Testis (tissue), 3 donors: Measurements from ENCODE around the gene HDAC9. TPM values are rescaled to one million over a fixed set of nuclear protein-coding genes. Genes with fewer than 3 reads are reported as not detected.

Experiments used
- DNase-seq: peaks from one replicate; pipeline ENCODE4 v3.0.0-alpha.2; 2019
- H3K27ac ChIP-seq, 2 donors: fragments of 200-600 bp; sonication (generic); one replicate each; pipeline ENCODE4 v1.5.1; 2019
- H3K27me3 ChIP-seq: fragments of 200-600 bp; sonication (generic); one replicate; pipeline ENCODE4 v1.5.1; 2019
- H3K36me3 ChIP-seq: fragments of 200-600 bp; sonication (generic); one replicate; pipeline ENCODE4 v1.5.1; 2017; ENCODE audit warnings: low read depth; ENCODE audit errors: missing control alignments
- H3K4me1 ChIP-seq: fragments of 200-600 bp; sonication (generic); one replicate; pipeline ENCODE4 v1.5.1; 2019
- H3K4me3 ChIP-seq, 2 donors: fragments of 200-600 bp; sonication (generic); one replicate each; pipeline ENCODE4 v1.5.1; 2017 to 2019
- H3K9me3 ChIP-seq: fragments of 200-600 bp; sonication (generic); one replicate; pipeline ENCODE4 v1.5.1; 2017
- POLR2A ChIP-seq: fragments of 450-650 bp; IDR thresholded peaks from one replicate; pipeline ENCODE4 v1.6.1; 2017; ENCODE audit warnings: antibody characterized with exemption, mild to moderate bottlenecking, moderate library complexity
- WGBS, 2 donors: methylation state at CpG; one replicate each; pipeline ENCODE4 v1.1.5; 2018; 5-methylcytosine and 5-hydroxymethylcytosine counted together
- intact Hi-C: fragments of 100-400 bp; cut with DNase I; formaldehyde crosslinking; loops from one replicate; pipeline ENCODE4 v1.15.1; 2023; ENCODE audit warnings: low total_unique reads
- polyA plus RNA-seq: library from polyadenylated mRNA; stranded (reverse); fragments of 350-450 nt; fragmentation: Illumina TruSeq; extraction: RNeasy Lipid Tissue Mini Kit (QIAGEN cat#74804); gene quantifications from one replicate; pipeline ENCODE4 v1.2.3, GENCODE V29; 2014; ENCODE audit warnings: low read depth, low replicate concordance; ENCODE audit not compliant: insufficient read depth
- total RNA-seq, 2 donors: library from RNA; depleted of rRNA; stranded (reverse); fragments of >200 nt; gene quantifications; one replicate each; pipeline ENCODE4 v1.2.3, GENCODE V29; 2016
- TF ChIP-seq, protein P1 (sequence below), 3 experiments: fragments of 450-650 bp in 2 of 3; fragments of 200-600 bp in 1 of 3; sonication (generic) in 1 of 3; IDR thresholded peaks; one replicate each; pipeline ENCODE4 v1.5.1; 2016 to 2019; ENCODE audit warnings: antibody characterized with exemption in 3 of 3, mild to moderate bottlenecking in 2 of 3, moderate library complexity in 1 of 3

HDAC9 gene
- total and polyA plus RNA-seq, 3 donors from 2014 or later = 30.6 to 35.5 (median 35.4) TPM

- H3K4me3 ChIP-seq = no peak overlapping the region
- 81 to 91% methylated on average over 1 of the region's 1 CpG for WGBS, 2 donors
- no peaks in the 10 kb centered on the region for H3K9me3 ChIP-seq
- intact Hi-C loops = no loop called here
- TF ChIP-seq, protein P1, sequence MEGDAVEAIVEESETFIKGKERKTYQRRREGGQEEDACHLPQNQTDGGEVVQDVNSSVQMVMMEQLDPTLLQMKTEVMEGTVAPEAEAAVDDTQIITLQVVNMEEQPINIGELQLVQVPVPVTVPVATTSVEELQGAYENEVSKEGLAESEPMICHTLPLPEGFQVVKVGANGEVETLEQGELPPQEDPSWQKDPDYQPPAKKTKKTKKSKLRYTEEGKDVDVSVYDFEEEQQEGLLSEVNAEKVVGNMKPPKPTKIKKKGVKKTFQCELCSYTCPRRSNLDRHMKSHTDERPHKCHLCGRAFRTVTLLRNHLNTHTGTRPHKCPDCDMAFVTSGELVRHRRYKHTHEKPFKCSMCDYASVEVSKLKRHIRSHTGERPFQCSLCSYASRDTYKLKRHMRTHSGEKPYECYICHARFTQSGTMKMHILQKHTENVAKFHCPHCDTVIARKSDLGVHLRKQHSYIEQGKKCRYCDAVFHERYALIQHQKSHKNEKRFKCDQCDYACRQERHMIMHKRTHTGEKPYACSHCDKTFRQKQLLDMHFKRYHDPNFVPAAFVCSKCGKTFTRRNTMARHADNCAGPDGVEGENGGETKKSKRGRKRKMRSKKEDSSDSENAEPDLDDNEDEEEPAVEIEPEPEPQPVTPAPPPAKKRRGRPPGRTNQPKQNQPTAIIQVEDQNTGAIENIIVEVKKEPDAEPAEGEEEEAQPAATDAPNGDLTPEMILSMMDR (IDR thresholded peaks at IDR 0.05) = no peak
- no peak for TF ChIP-seq POLR2A
- DNase-seq = no peak
- no peaks in the 10 kb centered on the region for H3K4me1 ChIP-seq
- no peak overlapping the region for H3K27ac ChIP-seq
- no peaks in the 10 kb centered on the region for H3K27me3 ChIP-seq
- no peaks in the 10 kb centered on the region for H3K36me3 ChIP-seq
Measured at GRCh38 chr7:18859318-18859717, 363.8 kb downstream of the HDAC9 start.

GRCh38 chr7:18860221-18860620, 364.7 kb downstream of the HDAC9 start:
- Histone ChIP-seq H3K27me3 (no peaks in the 10 kb centered on the region), H3K9me3 (no peaks in the 10 kb centered on the region), H3K4me1 (no peaks in the 10 kb centered on the region), H3K27ac (no peak overlapping the region), H3K36me3 (no peaks in the 10 kb centered on the region), H3K4me3 (no peak overlapping the region)
- no peak for TF ChIP-seq POLR2A
- TF ChIP-seq, protein P1 (IDR thresholded peaks at IDR 0.05) = no peak
- no peak for DNase-seq
- intact Hi-C loops = no loop called here

DNA sequence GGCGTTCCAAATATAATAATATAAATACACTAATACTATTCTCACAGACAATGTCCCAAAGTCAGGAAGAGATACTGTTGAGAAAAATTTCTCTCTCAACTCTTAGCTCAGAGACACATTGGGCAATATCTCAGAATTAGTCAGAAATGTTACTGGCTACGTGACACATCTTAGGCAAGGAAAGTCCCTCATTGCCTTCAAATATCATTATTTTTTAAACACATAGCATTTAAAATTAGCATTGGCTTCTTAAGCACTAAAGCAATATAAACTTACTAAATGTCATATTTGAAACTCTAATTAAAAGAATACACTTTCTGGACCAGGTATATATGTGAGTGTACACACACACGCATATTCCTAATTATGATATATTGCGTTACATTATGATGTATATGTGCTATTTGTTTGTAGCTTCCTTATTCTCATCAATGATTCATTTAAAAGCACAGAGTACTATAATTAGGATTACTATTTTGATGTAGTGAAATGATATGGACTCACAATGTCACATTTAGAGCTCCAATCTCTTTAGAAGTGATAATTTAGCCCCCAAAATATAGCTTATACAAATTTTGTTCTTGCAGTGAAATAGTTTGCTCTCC, 366.1 kb downstream of the HDAC9 start:
- Histone ChIP-seq H3K4me3 (no peak overlapping the region), H3K36me3 (no peaks in the 10 kb centered on the region), H3K27ac (no peak overlapping the region), H3K4me1 (no peaks in the 10 kb centered on the region), H3K27me3 (no peaks in the 10 kb centered on the region), H3K9me3 (no peaks in the 10 kb centered on the region)
- no peak for DNase-seq
- TF ChIP-seq, protein P1 (IDR thresholded peaks at IDR 0.05) = no peak
- no peak for TF ChIP-seq POLR2A
- intact Hi-C loops = no loop called here
- 89 to 90% methylated on average over 4 of the region's 4 CpGs for WGBS, 2 donors

GRCh38 chr7:18864967-18865366, 369.4 kb downstream of the HDAC9 start:
- Histone ChIP-seq H3K9me3 (no peaks in the 10 kb centered on the region), H3K27ac (no peak overlapping the region), H3K27me3 (no peaks in the 10 kb centered on the region), H3K4me1 (no peaks in the 10 kb centered on the region), H3K36me3 (no peaks in the 10 kb centered on the region), H3K4me3 (no peak overlapping the region)
- no peak for DNase-seq
- TF ChIP-seq POLR2A = no peak
- TF ChIP-seq, protein P1 (IDR thresholded peaks at IDR 0.05) = no peak
- intact Hi-C loops = no loop called here
- WGBS, 2 donors = 79 to 84% methylated on average over 3 of the region's 3 CpGs

DNA sequence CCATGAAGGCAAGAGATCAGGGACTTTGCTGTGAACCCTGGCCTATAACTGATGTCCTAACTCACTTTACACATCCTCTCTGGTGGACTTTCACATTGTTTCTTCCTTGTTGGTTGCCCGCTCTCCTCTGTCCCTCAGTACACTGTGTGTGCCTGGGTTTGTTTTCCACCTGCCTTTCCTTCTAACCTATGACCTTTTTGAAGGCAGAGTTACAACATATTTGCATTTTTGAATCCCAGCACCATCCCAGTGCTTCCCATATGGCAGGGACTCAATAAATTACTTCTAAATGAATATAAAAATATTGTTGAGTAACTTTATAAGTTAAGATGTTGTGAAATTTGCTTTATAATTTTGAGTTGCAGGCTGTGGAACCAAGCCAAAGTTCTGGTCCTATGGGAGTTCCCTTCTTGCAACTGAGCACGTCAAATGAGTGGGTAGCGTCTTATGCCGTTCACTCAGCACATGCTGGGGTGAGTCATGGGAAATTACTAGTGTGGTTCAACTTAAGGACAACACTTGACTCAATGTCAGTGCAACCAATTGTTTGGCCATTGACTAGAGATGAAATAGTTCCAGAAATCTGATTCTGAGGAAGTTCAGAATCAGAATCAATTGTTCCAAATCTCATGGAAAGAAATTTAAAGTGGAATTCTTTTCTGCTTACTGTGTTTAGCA, 370.9 kb downstream of the HDAC9 start:
- Histone ChIP-seq H3K27ac (no peak overlapping the region), H3K4me1 (no peaks in the 10 kb centered on the region), H3K36me3 (no peaks in the 10 kb centered on the region), H3K27me3 (no peaks in the 10 kb centered on the region), H3K9me3 (no peaks in the 10 kb centered on the region), H3K4me3 (no peak overlapping the region)
- TF ChIP-seq, protein P1 (IDR thresholded peaks at IDR 0.05) = no peak
- TF ChIP-seq POLR2A = no peak
- WGBS, 2 donors = 48 to 53% methylated on average over 4 of the region's 4 CpGs
- DNase-seq = no peak
- intact Hi-C loops = no loop called here
